GM06990 (cell line): ENCODE measurements around the gene ARHGAP22.
"Not testable (repeated sequence)": the region's sequence is repeated elsewhere in the genome, so short reads cannot be mapped to it uniquely, and the experiment has no call there.

ENCODE experiments used
- DNase-seq: peaks from one replicate; pipeline ENCODE4 v3.0.0-alpha.2; 2011; ENCODE audit not compliant: insufficient read length; ENCODE audit errors: extremely low read depth
- H3K27me3 ChIP-seq: replicated peaks from 2 replicates; pipeline ENCODE4 v1.6.0; 2011; ENCODE audit warnings: low read length; ENCODE audit not compliant: control insufficient read depth, insufficient read depth
- H3K36me3 ChIP-seq: 2 replicates; pipeline ENCODE4 v1.5.1; 2011; ENCODE audit warnings: low read length; ENCODE audit not compliant: control insufficient read depth, insufficient read depth
- H3K4me3 ChIP-seq: replicated peaks from 2 replicates; pipeline ENCODE4 v1.5.1; 2011; ENCODE audit warnings: low read depth, mild to moderate bottlenecking, control low read depth, low read length
- TF ChIP-seq, protein P1 (sequence below): IDR thresholded peaks from 2 replicates; pipeline ENCODE4 v1.5.1; 2011; ENCODE audit warnings: low read length, control low read depth, mild to moderate bottlenecking, inconsistent platforms; ENCODE audit not compliant: insufficient read depth, poor library complexity, severe bottlenecking

ARHGAP22 gene

DNA sequence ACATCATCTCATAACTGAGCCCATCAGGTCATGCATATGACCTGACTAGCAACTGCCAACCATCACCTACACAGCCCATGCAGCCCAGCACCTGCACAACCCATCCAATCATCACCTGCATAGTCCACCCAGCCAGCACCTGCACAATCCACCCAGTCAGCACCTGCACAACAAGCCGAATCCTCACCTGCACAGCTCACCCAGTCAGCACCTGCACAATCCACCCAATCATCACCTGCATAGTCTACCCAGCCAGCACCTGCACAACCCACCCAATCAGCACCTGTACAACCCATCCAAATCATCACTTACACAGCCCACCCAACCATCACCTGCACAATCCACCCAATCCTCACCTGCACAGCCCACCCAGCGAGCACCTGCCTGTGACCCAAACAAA lies 46.4 kb upstream of the ARHGAP22 start:
- H3K27me3 ChIP-seq: no peaks in the 10 kb centered on the region
- H3K4me3 ChIP-seq: no peak overlapping the region
- no peaks in the 10 kb centered on the region for H3K36me3 ChIP-seq
- TF ChIP-seq, protein P1, sequence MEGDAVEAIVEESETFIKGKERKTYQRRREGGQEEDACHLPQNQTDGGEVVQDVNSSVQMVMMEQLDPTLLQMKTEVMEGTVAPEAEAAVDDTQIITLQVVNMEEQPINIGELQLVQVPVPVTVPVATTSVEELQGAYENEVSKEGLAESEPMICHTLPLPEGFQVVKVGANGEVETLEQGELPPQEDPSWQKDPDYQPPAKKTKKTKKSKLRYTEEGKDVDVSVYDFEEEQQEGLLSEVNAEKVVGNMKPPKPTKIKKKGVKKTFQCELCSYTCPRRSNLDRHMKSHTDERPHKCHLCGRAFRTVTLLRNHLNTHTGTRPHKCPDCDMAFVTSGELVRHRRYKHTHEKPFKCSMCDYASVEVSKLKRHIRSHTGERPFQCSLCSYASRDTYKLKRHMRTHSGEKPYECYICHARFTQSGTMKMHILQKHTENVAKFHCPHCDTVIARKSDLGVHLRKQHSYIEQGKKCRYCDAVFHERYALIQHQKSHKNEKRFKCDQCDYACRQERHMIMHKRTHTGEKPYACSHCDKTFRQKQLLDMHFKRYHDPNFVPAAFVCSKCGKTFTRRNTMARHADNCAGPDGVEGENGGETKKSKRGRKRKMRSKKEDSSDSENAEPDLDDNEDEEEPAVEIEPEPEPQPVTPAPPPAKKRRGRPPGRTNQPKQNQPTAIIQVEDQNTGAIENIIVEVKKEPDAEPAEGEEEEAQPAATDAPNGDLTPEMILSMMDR: no peak
- no peak for DNase-seq

DNA sequence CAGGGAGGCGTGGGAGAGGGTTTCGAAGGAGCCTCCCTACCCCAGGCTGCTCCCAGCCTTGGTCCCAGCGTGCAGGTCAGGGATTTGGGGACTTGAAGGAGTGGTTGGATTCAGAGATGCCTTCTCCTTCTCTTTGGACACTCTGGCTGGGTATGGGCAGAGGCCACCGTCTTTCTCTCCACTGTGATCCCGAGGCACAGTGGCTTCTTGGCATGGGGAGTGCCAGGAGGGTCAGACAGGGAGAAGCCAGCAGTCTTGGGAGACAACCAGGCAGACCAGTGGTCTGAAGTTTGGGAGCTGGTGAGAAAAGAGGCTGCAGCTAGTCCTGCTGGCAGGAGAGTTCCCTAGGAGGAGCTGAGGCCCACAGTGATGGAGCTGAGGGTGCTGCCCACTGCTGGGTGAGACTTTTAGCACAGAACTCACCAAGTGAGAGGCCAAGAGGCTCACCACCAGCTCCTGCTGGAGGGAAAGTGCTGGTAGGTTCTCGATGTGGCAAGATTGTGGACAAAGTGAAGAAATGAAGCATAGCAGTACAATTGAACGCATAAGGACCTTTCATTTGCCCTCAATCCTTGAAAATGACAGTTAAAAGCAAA lies 44.6 kb upstream of the ARHGAP22 start:
- no peak for DNase-seq
- no peaks in the 10 kb centered on the region for H3K36me3 ChIP-seq
- TF ChIP-seq, protein P1: no peak
- H3K4me3 ChIP-seq: no peak overlapping the region
- H3K27me3 ChIP-seq: no peaks in the 10 kb centered on the region

DNA sequence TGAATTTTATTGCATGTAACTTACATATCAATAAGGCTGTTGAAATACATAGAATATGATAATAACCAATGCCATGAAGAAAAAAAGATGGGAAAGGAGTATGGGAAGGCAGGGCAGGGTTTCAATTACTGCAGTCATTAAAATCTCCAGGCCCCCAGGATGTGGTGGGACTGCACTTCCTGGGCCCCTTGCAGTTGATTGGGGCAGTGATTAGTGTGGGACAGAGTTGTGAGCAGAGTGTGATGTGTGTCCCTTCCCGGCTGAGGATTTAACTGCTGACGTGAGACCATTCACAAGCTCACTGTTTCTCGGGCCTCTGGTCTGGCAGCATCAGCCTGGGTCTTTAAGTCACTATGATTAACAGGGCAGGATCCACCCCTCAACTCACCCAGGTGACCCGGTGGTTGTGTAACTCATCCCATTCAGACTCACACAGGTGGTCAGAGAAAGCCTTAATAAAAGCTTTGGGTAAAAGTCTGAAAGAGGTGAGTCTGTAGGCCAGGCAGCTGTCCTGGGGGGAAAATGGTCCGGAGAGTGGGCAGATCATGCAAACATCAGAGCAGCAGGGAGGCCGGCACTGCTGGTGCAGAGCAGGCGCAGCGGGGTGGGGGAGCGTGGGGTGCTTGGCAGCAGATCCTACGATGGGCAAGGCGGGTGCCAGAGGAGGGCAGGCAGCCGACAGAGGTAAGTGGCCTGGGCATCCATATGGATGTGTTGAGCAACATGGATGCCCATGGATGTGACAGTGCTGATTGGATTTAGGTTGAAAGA lies 43.5 kb upstream of the ARHGAP22 start:
- H3K4me3 ChIP-seq: no peak overlapping the region

GRCh38 chr10:48647073-48647472 lies 42.2 kb upstream of the ARHGAP22 start:
- H3K4me3 ChIP-seq, H3K36me3 ChIP-seq, H3K27me3 ChIP-seq, DNase-seq: not testable (repeated sequence)

More for the DNA sequence above, 43.5 kb upstream of the ARHGAP22 start:
- H3K36me3 ChIP-seq: no peaks in the 10 kb centered on the region
- TF ChIP-seq, protein P1: no peak
- DNase-seq: no peak
- no peaks in the 10 kb centered on the region for H3K27me3 ChIP-seq

GRCh38 chr10:48645600-48645999 lies 40.7 kb upstream of the ARHGAP22 start:
- Histone ChIP-seq H3K4me3 (no peak overlapping the region), H3K27me3 (no peaks in the 10 kb centered on the region), H3K36me3 (no peaks in the 10 kb centered on the region)
- TF ChIP-seq, protein P1: no peak
- no peak for DNase-seq

DNA sequence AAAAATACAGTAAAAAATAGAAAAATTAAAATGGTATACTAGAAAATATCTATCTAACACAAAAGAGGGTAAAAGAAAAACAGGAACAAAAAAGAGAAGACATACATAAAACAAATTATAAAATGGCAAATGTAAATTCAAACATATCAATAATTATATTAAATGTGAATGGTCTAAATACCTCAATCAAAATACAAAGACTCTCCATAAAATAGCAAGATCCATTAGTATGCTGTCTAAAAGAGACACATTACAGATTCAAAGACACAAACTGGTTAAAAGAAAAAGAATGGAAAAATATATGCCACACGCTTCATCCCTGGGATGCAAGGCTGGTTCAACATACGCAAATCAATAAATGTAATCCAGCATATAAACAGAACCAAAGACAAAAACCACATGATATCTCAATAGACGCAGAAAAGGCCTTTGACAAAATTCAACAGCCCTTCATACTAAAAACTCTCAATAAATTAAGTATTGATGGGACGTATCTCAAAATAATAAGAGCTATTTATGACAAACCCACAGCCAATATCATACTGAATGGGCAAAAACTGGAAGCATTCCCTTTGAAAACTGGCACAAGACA lies 36.3 kb upstream of the ARHGAP22 start:
- DNase-seq, H3K4me3 ChIP-seq, H3K36me3 ChIP-seq, H3K27me3 ChIP-seq: not testable (repeated sequence)
